Neural progenitor cell (in vitro differentiated cells): ENCODE measurements around the gene IQUB. TPM values are rescaled to one million over a fixed set of nuclear protein-coding genes. Genes with fewer than 3 reads are reported as not detected.

Experiments
- DNase-seq: peaks from one replicate; pipeline ENCODE4 v3.0.0-alpha.2; 2016; ENCODE audit warnings: low spot score
- H2AFZ ChIP-seq: fragments of 200-600 bp; sonication (generic); replicated peaks from 2 replicates; pipeline ENCODE4 v1.6.1; 2016; ENCODE audit warnings: antibody characterized with exemption
- H3F3A ChIP-seq: fragments of 200-600 bp; sonication (generic); 2 replicates; pipeline ENCODE4 v1.6.1; 2016; ENCODE audit warnings: antibody characterized with exemption, low read depth
- H3K27ac ChIP-seq: fragments of 200-600 bp; sonication (generic); 2 replicates; pipeline ENCODE4 v1.5.1; 2016; ENCODE audit warnings: mild to moderate bottlenecking
- H3K27me3 ChIP-seq: fragments of 200-600 bp; sonication (generic); 2 replicates; pipeline ENCODE4 v1.6.1; 2016; ENCODE audit warnings: mild to moderate bottlenecking, moderate library complexity
- H3K36me3 ChIP-seq: fragments of 200-600 bp; sonication (generic); 2 replicates; pipeline ENCODE4 v1.5.1; 2016
- H3K4me1 ChIP-seq: fragments of 200-600 bp; sonication (generic); 2 replicates; pipeline ENCODE4 v1.6.1; 2016; ENCODE audit warnings: mixed run types
- H3K4me2 ChIP-seq: fragments of 200-600 bp; sonication (generic); 2 replicates; pipeline ENCODE4 v1.6.1; 2016
- H3K4me3 ChIP-seq: fragments of 200-600 bp; sonication (generic); 2 replicates; pipeline ENCODE4 v1.5.1; 2016
- H3K79me2 ChIP-seq: fragments of 200-600 bp; sonication (generic); 2 replicates; pipeline ENCODE4 v1.6.1; 2016; ENCODE audit warnings: low read depth
- H3K9ac ChIP-seq: fragments of 200-600 bp; sonication (generic); 2 replicates; pipeline ENCODE4 v1.6.1; 2016
- H3K9me3 ChIP-seq: fragments of 200-600 bp; sonication (generic); 2 replicates; pipeline ENCODE4 v1.5.1; 2016; ENCODE audit warnings: low read depth
- H4K20me1 ChIP-seq: fragments of 200-600 bp; sonication (generic); 2 replicates; pipeline ENCODE4 v1.6.1; 2016; ENCODE audit warnings: low read depth
- H3K27ac Mint-ChIP-seq: 3 replicates; pipeline ENCODE4 v1.8.0; 2021; ENCODE audit warnings: mixed read lengths
- H3K27me3 Mint-ChIP-seq: 2 replicates; pipeline ENCODE4 v1.8.0; 2022; ENCODE audit warnings: low read depth, mild to moderate bottlenecking, inconsistent platforms, moderate library complexity, mixed read lengths; ENCODE audit not compliant: insufficient read depth
- H3K36me3 Mint-ChIP-seq: 3 replicates; pipeline ENCODE4 v1.8.0; 2021; ENCODE audit warnings: mixed read lengths
- H3K4me1 Mint-ChIP-seq: 3 replicates; pipeline ENCODE4 v1.8.0; 2021; ENCODE audit warnings: mixed read lengths
- H3K4me3 Mint-ChIP-seq: 3 replicates; pipeline ENCODE4 v1.8.0; 2021; ENCODE audit warnings: mild to moderate bottlenecking, moderate library complexity, mixed read lengths
- H3K9me3 Mint-ChIP-seq: 3 replicates; pipeline ENCODE4 v1.8.0; 2020; ENCODE audit warnings: mixed read lengths
- CTCF ChIP-seq: fragments of 200-600 bp; sonication (generic); IDR thresholded peaks from 2 replicates; pipeline ENCODE4 v1.5.1; 2017; ENCODE audit warnings: antibody characterized with exemption, mild to moderate bottlenecking
- EZH2 ChIP-seq: fragments of 200-600 bp; sonication (generic); IDR thresholded peaks from 2 replicates; pipeline ENCODE4 v1.6.1; 2017; ENCODE audit warnings: antibody characterized with exemption, mild to moderate bottlenecking, moderate library complexity
- EZH2phosphoT487 ChIP-seq: fragments of 200-600 bp; sonication (generic); IDR thresholded peaks from 2 replicates; pipeline ENCODE4 v1.6.1; 2017; ENCODE audit warnings: antibody characterized with exemption
- total RNA-seq: library from RNA; depleted of rRNA; stranded (reverse); fragments of >200 nt; gene quantifications from 2 replicates; pipeline ENCODE4 v1.2.3, GENCODE V29; 2015; ENCODE audit warnings: low replicate concordance

Gene IQUB
- total RNA-seq, result 0.58 and 0.84 TPM in 2 replicates

- Histone ChIP-seq H3K9me3 (no peaks in the 10 kb centered on the region), H3F3A (peaks cover 26% of the 10 kb centered on the region), H3K4me2 (peak within 1 kb of the TSS; percentile 94), H2AFZ (peak within 1 kb of the TSS; percentile 83), H3K27ac (no peak within 1 kb of the TSS), H3K36me3 (no peaks in the 10 kb centered on the region), H3K4me1 (peaks cover 9% of the 10 kb centered on the region), H3K79me2 (no peaks in the 10 kb centered on the region), H4K20me1 (no peaks in the 10 kb centered on the region), H3K9ac (no peak within 1 kb of the TSS), H3K4me3 (peak within 1 kb of the TSS; percentile 64), H3K27me3 (peaks cover 17% of the 10 kb centered on the region)
- H3K27ac Mint-ChIP-seq, result peak within 1 kb of the TSS; percentile 96
- H3K4me1 Mint-ChIP-seq, result peaks cover 16% of the 10 kb centered on the region
- TF ChIP-seq EZH2phosphoT487, result no peak
- TF ChIP-seq CTCF, result no peak
- peak within 1 kb of the TSS; percentile 95 for H3K4me3 Mint-ChIP-seq
- H3K9me3 Mint-ChIP-seq, result no peaks in the 10 kb centered on the region
- H3K27me3 Mint-ChIP-seq, result peaks cover 6% of the 10 kb centered on the region
- DNase-seq, result peak; percentile 99
- no peaks in the 10 kb centered on the region for H3K36me3 Mint-ChIP-seq
These were observed at the start of gene IQUB for GRCh38 chr7:123534383-123535260. Gene IQUB (minus strand): TSS chr7:123534595. CDS start chr7:123512340, 22,255 bp downstream.

GRCh38 chr7:123583821-123584220, 49.4 kb upstream of the IQUB start:
- no peaks in the 10 kb centered on the region for H3F3A ChIP-seq
- Mint-ChIP-seq H3K4me3 (no peak overlapping the region), H3K27me3 (no peaks in the 10 kb centered on the region), H3K27ac (no peak overlapping the region), H3K4me1 (no peaks in the 10 kb centered on the region), H3K36me3 (no peaks in the 10 kb centered on the region), H3K9me3 (no peaks in the 10 kb centered on the region)
- H3K4me1 ChIP-seq, result no peaks in the 10 kb centered on the region
- H3K36me3 ChIP-seq, result no peaks in the 10 kb centered on the region
- no peaks in the 10 kb centered on the region for H3K79me2 ChIP-seq
- no peak for TF ChIP-seq CTCF
- no peak for TF ChIP-seq EZH2phosphoT487
- no peak for TF ChIP-seq EZH2
- no peak overlapping the region for H2AFZ ChIP-seq
- H4K20me1 ChIP-seq, result no peaks in the 10 kb centered on the region
- no peaks in the 10 kb centered on the region for H3K9me3 ChIP-seq
- DNase-seq, result no peak
- H3K9ac ChIP-seq, result no peak overlapping the region
- H3K4me3 ChIP-seq, result no peak overlapping the region
- H3K27ac ChIP-seq, result no peak overlapping the region
- no peaks in the 10 kb centered on the region for H3K27me3 ChIP-seq
- no peak overlapping the region for H3K4me2 ChIP-seq

DNA sequence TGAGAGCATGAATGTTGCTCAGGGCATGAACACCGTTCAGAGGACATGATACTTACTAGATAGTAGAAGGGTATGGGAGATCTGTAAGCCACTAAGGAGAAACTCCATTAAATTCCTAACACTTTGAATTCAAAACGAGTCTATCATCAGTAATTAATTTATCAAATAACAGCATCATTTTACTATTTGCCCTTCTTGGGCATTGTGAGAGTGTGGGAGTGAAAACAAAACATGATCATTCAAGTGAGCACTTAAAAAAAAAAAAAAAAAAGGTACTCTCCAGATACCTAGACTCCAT, 46.7 kb upstream of the IQUB start:
- H3F3A ChIP-seq, result no peaks in the 10 kb centered on the region
- H3K4me2 ChIP-seq, result no peak overlapping the region
- no peak for TF ChIP-seq EZH2
- TF ChIP-seq CTCF, result no peak
- no peak for TF ChIP-seq EZH2phosphoT487
- peak overlapping the region; percentile 84 for H2AFZ ChIP-seq
- no peak overlapping the region for H3K27ac Mint-ChIP-seq
- H3K79me2 ChIP-seq, result no peaks in the 10 kb centered on the region
- no peak overlapping the region for H3K4me3 Mint-ChIP-seq
- H3K9ac ChIP-seq, result no peak overlapping the region
- H4K20me1 ChIP-seq, result no peaks in the 10 kb centered on the region
- H3K27me3 Mint-ChIP-seq, result no peaks in the 10 kb centered on the region
- H3K36me3 Mint-ChIP-seq, result no peaks in the 10 kb centered on the region
- H3K4me3 ChIP-seq, result no peak overlapping the region
- H3K9me3 Mint-ChIP-seq, result no peaks in the 10 kb centered on the region
- no peaks in the 10 kb centered on the region for H3K4me1 ChIP-seq
- H3K36me3 ChIP-seq, result no peaks in the 10 kb centered on the region
- DNase-seq, result no peak
- H3K27ac ChIP-seq, result no peak overlapping the region
- no peaks in the 10 kb centered on the region for H3K27me3 ChIP-seq
- H3K9me3 ChIP-seq, result no peaks in the 10 kb centered on the region
- no peaks in the 10 kb centered on the region for H3K4me1 Mint-ChIP-seq
